HEK293 (cell line): ENCODE results near the gene GNPTG.

ENCODE experiments used
- CTCF ChIA-PET: fragments of 350-600 bp; formaldehyde crosslinking; extraction: SDS; loops from one replicate; lab custom pipeline; 2021; ENCODE audit warnings: antibody characterized with exemption; lab: Yijun Ruan, JAX
- POLR2A ChIA-PET: fragments of 300-600 bp; formaldehyde crosslinking; extraction: SDS; loops from one replicate; lab custom pipeline; 2020; ENCODE audit warnings: antibody characterized with exemption, inconsistent platforms; lab: Yijun Ruan, JAX
- H3K27ac ChIP-seq: fragments of 200-500 bp; sonication (Bioruptor generic); 2 replicates; pipeline ENCODE4 v1.5.1; 2014; ENCODE audit warnings: low read depth, low read length, control low read depth, inconsistent platforms; ENCODE audit errors: extremely low read depth
- H3K36me3 ChIP-seq, 2 experiments: fragments of 200-500 bp in 1 of 2; sonication (Bioruptor generic) in 1 of 2; 1 replicate in 1 of 2; 2 replicates in 1 of 2; pipeline ENCODE4 v1.5.1; 2014 to 2017; ENCODE audit warnings: inconsistent platforms in 2 of 2, low read length in 2 of 2; ENCODE audit not compliant: control insufficient read depth in 2 of 2, insufficient read depth in 1 of 2
- H3K4me1 ChIP-seq: fragments of 200-500 bp; sonication (Bioruptor generic); 2 replicates; pipeline ENCODE4 v1.5.1; 2014; ENCODE audit warnings: mild to moderate bottlenecking, low read length, inconsistent platforms; ENCODE audit not compliant: control insufficient read depth, insufficient read depth
- H3K4me3 ChIP-seq: 2 replicates; pipeline ENCODE4 v1.5.1; 2011; ENCODE audit warnings: low read depth, mild to moderate bottlenecking, control low read depth, low read length, moderate library complexity
- H3K9me3 ChIP-seq: fragments of 200-500 bp; sonication (Bioruptor generic); 2 replicates; pipeline ENCODE4 v1.5.1; 2014; ENCODE audit warnings: low read depth, low read length, inconsistent platforms; ENCODE audit not compliant: control insufficient read depth, insufficient read depth
- EGR2 ChIP-seq: fragments of 450-650 bp; formaldehyde crosslinking; IDR thresholded peaks from 2 replicates; pipeline ENCODE4 v1.5.1; 2016; ENCODE audit warnings: low read depth, missing biosample characterization, missing genetic modification characterization
- GLI2 ChIP-seq: fragments of 450-650 bp; formaldehyde crosslinking; IDR thresholded peaks from 2 replicates; pipeline ENCODE4; 2017; ENCODE audit warnings: missing biosample characterization, missing genetic modification characterization, low read depth, borderline replicate concordance
- OSR2 ChIP-seq: fragments of 450-650 bp; formaldehyde crosslinking; IDR thresholded peaks from 2 replicates; pipeline ENCODE4 v1.5.1; 2016; ENCODE audit warnings: missing biosample characterization, missing genetic modification characterization
- OVOL3 ChIP-seq: fragments of 450-650 bp; formaldehyde crosslinking; IDR thresholded peaks from 2 replicates; pipeline ENCODE4 v1.5.1; 2016; ENCODE audit warnings: missing biosample characterization, missing genetic modification characterization
- SCRT2 ChIP-seq: fragments of 450-650 bp; formaldehyde crosslinking; IDR thresholded peaks from 2 replicates; pipeline ENCODE4 v1.5.1; 2016; ENCODE audit warnings: missing biosample characterization, missing genetic modification characterization
- YY2 ChIP-seq: fragments of 450-650 bp; formaldehyde crosslinking; IDR thresholded peaks from 2 replicates; pipeline ENCODE4 v1.5.1; 2016; ENCODE audit warnings: missing biosample characterization, missing genetic modification characterization
- ZBTB17 ChIP-seq: fragments of 450-650 bp; formaldehyde crosslinking; IDR thresholded peaks from 2 replicates; pipeline ENCODE4 v1.5.1; 2016; ENCODE audit warnings: missing biosample characterization, missing genetic modification characterization
- ZBTB20 ChIP-seq: fragments of 450-650 bp; formaldehyde crosslinking; IDR thresholded peaks from 2 replicates; pipeline ENCODE4 v1.5.1; 2016; ENCODE audit warnings: missing biosample characterization, missing genetic modification characterization
- ZNF10 ChIP-seq: fragments of 450-650 bp; formaldehyde crosslinking; IDR thresholded peaks from 2 replicates; pipeline ENCODE4 v1.5.1; 2017; ENCODE audit warnings: missing biosample characterization, missing genetic modification characterization
- ZNF133 ChIP-seq: fragments of 450-650 bp; formaldehyde crosslinking; IDR thresholded peaks from 2 replicates; pipeline ENCODE4 v1.5.1; 2016; ENCODE audit warnings: missing biosample characterization, missing genetic modification characterization
- ZNF140 ChIP-seq: fragments of 450-650 bp; formaldehyde crosslinking; IDR thresholded peaks from 2 replicates; pipeline ENCODE4 v1.5.1; 2016; ENCODE audit warnings: missing biosample characterization, missing genetic modification characterization
- ZNF169 ChIP-seq: fragments of 450-650 bp; formaldehyde crosslinking; IDR thresholded peaks from 2 replicates; pipeline ENCODE4 v1.5.1; 2016; ENCODE audit warnings: missing biosample characterization, missing genetic modification characterization
- ZNF175 ChIP-seq: fragments of 450-650 bp; formaldehyde crosslinking; IDR thresholded peaks from 2 replicates; pipeline ENCODE4 v1.5.1; 2016; ENCODE audit warnings: missing biosample characterization, missing genetic modification characterization
- ZNF202 ChIP-seq: fragments of 450-650 bp; formaldehyde crosslinking; IDR thresholded peaks from 2 replicates; pipeline ENCODE4 v1.5.1; 2016; ENCODE audit warnings: missing biosample characterization, missing genetic modification characterization, borderline replicate concordance
- ZNF223 ChIP-seq: fragments of 450-650 bp; formaldehyde crosslinking; IDR thresholded peaks from 2 replicates; pipeline ENCODE4 v1.5.1; 2016; ENCODE audit warnings: missing biosample characterization, missing genetic modification characterization
- ZNF23 ChIP-seq: fragments of 450-650 bp; formaldehyde crosslinking; IDR thresholded peaks from 2 replicates; pipeline ENCODE4 v1.5.1; 2016; ENCODE audit warnings: missing biosample characterization, missing genetic modification characterization, borderline replicate concordance
- ZNF24 ChIP-seq: fragments of 450-650 bp; formaldehyde crosslinking; IDR thresholded peaks from 2 replicates; pipeline ENCODE4 v1.5.1; 2016; ENCODE audit warnings: missing biosample characterization, missing genetic modification characterization
- ZNF473 ChIP-seq: fragments of 450-650 bp; formaldehyde crosslinking; IDR thresholded peaks from 2 replicates; pipeline ENCODE4 v1.5.1; 2017; ENCODE audit warnings: missing biosample characterization, missing genetic modification characterization
- ZNF544 ChIP-seq: fragments of 450-650 bp; formaldehyde crosslinking; IDR thresholded peaks from 2 replicates; pipeline ENCODE4 v1.5.0; 2017; ENCODE audit warnings: missing biosample characterization, missing genetic modification characterization
- ZNF670 ChIP-seq: fragments of 450-650 bp; formaldehyde crosslinking; IDR thresholded peaks from 2 replicates; pipeline ENCODE4 v1.5.1; 2016; ENCODE audit warnings: missing biosample characterization, missing genetic modification characterization, low read depth
- ZNF776 ChIP-seq: fragments of 450-650 bp; formaldehyde crosslinking; IDR thresholded peaks from 2 replicates; pipeline ENCODE4 v1.5.0; 2017; ENCODE audit warnings: missing biosample characterization, missing genetic modification characterization, borderline replicate concordance
- ZNF785 ChIP-seq: fragments of 450-650 bp; formaldehyde crosslinking; IDR thresholded peaks from 2 replicates; pipeline ENCODE4 v1.5.1; 2016; ENCODE audit warnings: missing biosample characterization, missing genetic modification characterization
- ZNF837 ChIP-seq: fragments of 450-650 bp; formaldehyde crosslinking; IDR thresholded peaks from 2 replicates; pipeline ENCODE4 v1.5.1; 2016; ENCODE audit warnings: missing biosample characterization, missing genetic modification characterization
- ZSCAN23 ChIP-seq: fragments of 450-650 bp; formaldehyde crosslinking; IDR thresholded peaks from 2 replicates; pipeline ENCODE4 v1.5.1; 2016; ENCODE audit warnings: missing biosample characterization, missing genetic modification characterization
- TF ChIP-seq, protein P1 (sequence below): fragments of 450-650 bp; formaldehyde crosslinking; IDR thresholded peaks from 2 replicates; pipeline ENCODE4 v1.5.1; 2016; ENCODE audit warnings: missing biosample characterization, missing genetic modification characterization, borderline replicate concordance
- TF ChIP-seq, protein P2 (sequence below): fragments of 450-650 bp; formaldehyde crosslinking; IDR thresholded peaks from 2 replicates; pipeline ENCODE4 v1.5.1; 2016; ENCODE audit warnings: missing biosample characterization, missing genetic modification characterization

The GNPTG gene

DNA sequence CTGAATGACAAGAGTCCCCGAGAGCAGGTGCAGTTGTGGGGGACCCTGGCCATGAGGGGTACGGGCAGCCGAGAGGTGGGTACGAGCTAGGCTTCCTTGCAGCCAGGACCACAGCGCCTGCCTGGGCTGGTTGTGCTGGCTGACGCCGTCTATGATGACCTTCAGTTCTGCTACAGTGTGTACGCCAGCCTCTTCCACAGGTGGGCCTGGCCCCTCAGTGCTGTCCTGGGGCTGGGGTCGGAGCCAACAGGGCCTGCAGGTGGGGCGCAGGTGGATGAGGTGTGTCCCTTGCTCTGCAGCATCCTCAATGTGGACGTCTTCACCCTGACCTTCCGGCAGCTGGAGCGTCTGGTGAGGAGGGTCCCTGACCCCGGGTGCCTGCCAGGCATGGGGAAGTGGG lies 7.2 kb upstream of the GNPTG start:
- Histone ChIP-seq H3K4me3 (no peak overlapping the region), H3K4me1 (peaks cover 4% of the 10 kb centered on the region; the same call in 1 of the 2 replicates), H3K9me3 (no peaks in the 10 kb centered on the region), H3K27ac (no peak overlapping the region), H3K36me3 (peaks cover 0 to 22% of the 10 kb centered on the region in 2 experiments; a peak in 1 of 3 replicates)
- ChIA-PET POLR2A (no interaction called here), CTCF (interaction anchor here (1.1 kb wide), 1 partner anchor 19 kb away, joined by 3 read pairs; no protein-coding TSS in a partner anchor)
- TF ChIP-seq ZBTB20 (tag by site-specific recombination) = no peak
- no peak for TF ChIP-seq GLI2
- TF ChIP-seq ZNF223 (tag by site-specific recombination) = no peak
- TF ChIP-seq SCRT2 (tag by site-specific recombination) = peak; percentile 61

GRCh38 chr16:1345087-1345486 lies 6.6 kb upstream of the GNPTG start:
- Histone ChIP-seq H3K36me3 (peaks cover 0 to 28% of the 10 kb centered on the region in 2 experiments; a peak in 1 of 3 replicates), H3K27ac (no peak overlapping the region), H3K4me3 (no peak overlapping the region), H3K9me3 (no peaks in the 10 kb centered on the region), H3K4me1 (peaks cover 4% of the 10 kb centered on the region; the same call in 1 of the 2 replicates)
- TF ChIP-seq, protein P1, sequence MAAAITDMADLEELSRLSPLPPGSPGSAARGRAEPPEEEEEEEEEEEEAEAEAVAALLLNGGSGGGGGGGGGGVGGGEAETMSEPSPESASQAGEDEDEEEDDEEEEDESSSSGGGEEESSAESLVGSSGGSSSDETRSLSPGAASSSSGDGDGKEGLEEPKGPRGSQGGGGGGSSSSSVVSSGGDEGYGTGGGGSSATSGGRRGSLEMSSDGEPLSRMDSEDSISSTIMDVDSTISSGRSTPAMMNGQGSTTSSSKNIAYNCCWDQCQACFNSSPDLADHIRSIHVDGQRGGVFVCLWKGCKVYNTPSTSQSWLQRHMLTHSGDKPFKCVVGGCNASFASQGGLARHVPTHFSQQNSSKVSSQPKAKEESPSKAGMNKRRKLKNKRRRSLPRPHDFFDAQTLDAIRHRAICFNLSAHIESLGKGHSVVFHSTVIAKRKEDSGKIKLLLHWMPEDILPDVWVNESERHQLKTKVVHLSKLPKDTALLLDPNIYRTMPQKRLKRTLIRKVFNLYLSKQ (tag by site-specific recombination) = no peak
- TF ChIP-seq ZSCAN23 (tag by site-specific recombination) = no peak
- no peak for TF ChIP-seq ZNF24 (tag by site-specific recombination)
- TF ChIP-seq ZNF169 (tag by site-specific recombination) = no peak
- no peak for TF ChIP-seq ZNF175 (tag by site-specific recombination)
- TF ChIP-seq ZNF785 (tag by site-specific recombination) = no peak
- TF ChIP-seq ZNF10 = no peak
- no peak for TF ChIP-seq ZNF140 (tag by site-specific recombination)
- no peak for TF ChIP-seq ZNF473 (tag by site-specific recombination)
- no peak for TF ChIP-seq ZNF202 (tag by site-specific recombination)
- TF ChIP-seq ZNF133 (tag by site-specific recombination) = no peak
- TF ChIP-seq ZNF23 = no peak
- TF ChIP-seq ZNF776 = no peak
- no peak for TF ChIP-seq YY2
- no peak for TF ChIP-seq ZNF670
- CTCF ChIA-PET = no interaction called here
- POLR2A ChIA-PET = interaction anchor here (0.7 kb wide), 1 partner anchor 81 kb away, joined by 5 read pairs; no protein-coding TSS in a partner anchor

- Histone ChIP-seq H3K36me3 (peaks cover 0 to 34% of the 10 kb centered on the region in 2 experiments; a peak in 1 of 3 replicates), H3K9me3 (no peaks in the 10 kb centered on the region), H3K4me1 (peaks cover 4% of the 10 kb centered on the region; the same call in 1 of the 2 replicates), H3K4me3 (no peak overlapping the region), H3K27ac (no peak overlapping the region)
- POLR2A ChIA-PET = interaction anchor here (0.7 to 2.0 kb wide), 2 partner anchors 36 to 82 kb away, joined by 5 to 7 read pairs; partner anchors contain the start of gene UBE2I
- TF ChIP-seq ZNF837 (no peak), ZNF544 (tag by site-specific recombination) (no peak), OVOL3 (no peak), OSR2 (tag by site-specific recombination) (no peak), EGR2 (tag by site-specific recombination) (peak; percentile 19; the same call in 1 of the 2 replicates), ZBTB17 (no peak)
- TF ChIP-seq, protein P2, sequence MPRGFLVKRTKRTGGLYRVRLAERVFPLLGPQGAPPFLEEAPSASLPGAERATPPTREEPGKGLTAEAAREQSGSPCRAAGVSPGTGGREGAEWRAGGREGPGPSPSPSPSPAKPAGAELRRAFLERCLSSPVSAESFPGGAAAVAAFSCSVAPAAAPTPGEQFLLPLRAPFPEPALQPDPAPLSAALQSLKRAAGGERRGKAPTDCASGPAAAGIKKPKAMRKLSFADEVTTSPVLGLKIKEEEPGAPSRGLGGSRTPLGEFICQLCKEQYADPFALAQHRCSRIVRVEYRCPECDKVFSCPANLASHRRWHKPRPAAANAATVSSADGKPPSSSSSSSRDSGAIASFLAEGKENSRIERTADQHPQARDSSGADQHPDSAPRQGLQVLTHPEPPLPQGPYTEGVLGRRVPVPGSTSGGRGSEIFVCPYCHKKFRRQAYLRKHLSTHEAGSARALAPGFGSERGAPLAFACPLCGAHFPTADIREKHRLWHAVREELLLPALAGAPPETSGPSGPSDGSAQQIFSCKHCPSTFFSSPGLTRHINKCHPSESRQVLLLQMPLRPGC (tag by site-specific recombination) = no peak
- CTCF ChIA-PET = interaction anchor here (1.3 kb wide), 1 partner anchor 16 kb away, joined by 3 read pairs; no protein-coding TSS in a partner anchor
These were observed 5.9 kb upstream of the GNPTG start for GRCh38 chr16:1345651-1346421.
